Testis (tissue), 3 donors: ENCODE results near the gene NAA38. TPM values are rescaled to one million over a fixed set of nuclear protein-coding genes. Genes with fewer than 3 reads are reported as not detected.
A peak's percentile ranks its signal among the peaks of the same experiment; 100 is the strongest.

Experiments
- DNase-seq: peaks from one replicate; pipeline ENCODE4 v3.0.0-alpha.2; 2019
- H3K27ac ChIP-seq, 2 donors: fragments of 200-600 bp; sonication (generic); one replicate each; pipeline ENCODE4 v1.5.1; 2019
- H3K27me3 ChIP-seq: fragments of 200-600 bp; sonication (generic); one replicate; pipeline ENCODE4 v1.5.1; 2019
- H3K36me3 ChIP-seq: fragments of 200-600 bp; sonication (generic); one replicate; pipeline ENCODE4 v1.5.1; 2017; ENCODE audit warnings: low read depth; ENCODE audit errors: missing control alignments
- H3K4me1 ChIP-seq: fragments of 200-600 bp; sonication (generic); one replicate; pipeline ENCODE4 v1.5.1; 2019
- H3K4me3 ChIP-seq, 2 donors: fragments of 200-600 bp; sonication (generic); one replicate each; pipeline ENCODE4 v1.5.1; 2017 to 2019
- H3K9me3 ChIP-seq: fragments of 200-600 bp; sonication (generic); one replicate; pipeline ENCODE4 v1.5.1; 2017
- POLR2A ChIP-seq: fragments of 450-650 bp; IDR thresholded peaks from one replicate; pipeline ENCODE4 v1.6.1; 2017; ENCODE audit warnings: antibody characterized with exemption, mild to moderate bottlenecking, moderate library complexity
- WGBS, 2 donors: methylation state at CpG; one replicate each; pipeline ENCODE4 v1.1.5; 2018; 5-methylcytosine and 5-hydroxymethylcytosine counted together
- intact Hi-C: fragments of 100-400 bp; cut with DNase I; formaldehyde crosslinking; loops from one replicate; pipeline ENCODE4 v1.15.1; 2023; ENCODE audit warnings: low total_unique reads
- polyA plus RNA-seq: library from polyadenylated mRNA; stranded (reverse); fragments of 350-450 nt; fragmentation: Illumina TruSeq; extraction: RNeasy Lipid Tissue Mini Kit (QIAGEN cat#74804); gene quantifications from one replicate; pipeline ENCODE4 v1.2.3, GENCODE V29; 2014; ENCODE audit warnings: low read depth, low replicate concordance; ENCODE audit not compliant: insufficient read depth
- total RNA-seq, 2 donors: library from RNA; depleted of rRNA; stranded (reverse); fragments of >200 nt; gene quantifications; one replicate each; pipeline ENCODE4 v1.2.3, GENCODE V29; 2016
- TF ChIP-seq, protein P1 (sequence below), 3 experiments: fragments of 450-650 bp in 2 of 3; fragments of 200-600 bp in 1 of 3; sonication (generic) in 1 of 3; IDR thresholded peaks; one replicate each; pipeline ENCODE4 v1.5.1; 2016 to 2019; ENCODE audit warnings: antibody characterized with exemption in 3 of 3, mild to moderate bottlenecking in 2 of 3, moderate library complexity in 1 of 3

Gene NAA38
- total and polyA plus RNA-seq, 3 donors from 2014 or later: 72.3 to 102 (median 83.1) TPM

DNA sequence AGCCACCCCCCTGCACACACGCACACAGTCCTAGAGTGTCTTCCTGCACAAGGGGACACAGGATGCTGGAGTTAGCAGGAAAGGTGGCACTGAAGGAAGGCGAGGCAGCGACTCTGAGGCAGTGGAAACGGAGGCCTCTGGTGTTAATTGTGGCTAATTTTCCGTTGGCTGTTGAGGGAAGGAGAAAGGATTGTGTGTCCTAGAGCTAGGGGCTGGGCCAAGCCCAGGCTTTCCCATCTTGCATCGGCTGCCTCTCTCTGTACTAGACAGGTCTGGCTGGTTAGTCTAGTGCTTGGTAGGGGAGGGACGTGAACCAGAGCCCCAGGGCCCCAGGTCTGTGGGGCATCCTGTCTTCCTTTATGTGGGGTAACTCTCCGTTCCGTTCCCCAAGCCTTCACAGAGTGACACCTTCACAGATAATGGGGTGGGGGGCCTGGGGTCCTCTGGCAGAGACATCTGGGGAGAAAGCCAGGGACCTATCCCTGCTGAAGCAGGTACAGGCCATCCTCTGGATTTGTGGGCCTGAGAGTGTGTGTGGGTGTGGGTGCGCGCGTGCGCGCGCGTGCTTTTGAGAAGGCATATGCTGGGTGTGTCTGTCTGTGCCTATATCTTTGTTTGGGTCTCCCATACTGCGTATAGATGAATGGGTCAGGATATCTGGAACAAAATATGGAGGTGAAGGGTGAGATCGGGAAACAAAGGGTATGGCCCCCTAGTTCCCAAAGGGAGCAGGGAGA lies 31.0 kb upstream of the NAA38 start, which contains the start of gene CHD3:
CHD3 (plus strand) TSS at position 606 of the 737 bp plus-strand sequence. CDS start 212 bp downstream, outside the sequence.
- intact Hi-C loops: no loop called here
- Histone ChIP-seq H3K4me1 (peaks cover 44% of the 10 kb centered on the region), H3K27me3 (no peaks in the 10 kb centered on the region), H3K9me3 (no peaks in the 10 kb centered on the region), H3K27ac (peak within 1 kb of the TSS; percentile 87 to 91), H3K36me3 (no peaks in the 10 kb centered on the region), H3K4me3 (peak within 1 kb of the TSS; percentile 27 to 74)
- no peak for DNase-seq
- WGBS, 2 donors: 10 to 29% methylated on average over 9 to 18 of the region's 18 CpGs
- no peak for TF ChIP-seq POLR2A
- TF ChIP-seq, protein P1, sequence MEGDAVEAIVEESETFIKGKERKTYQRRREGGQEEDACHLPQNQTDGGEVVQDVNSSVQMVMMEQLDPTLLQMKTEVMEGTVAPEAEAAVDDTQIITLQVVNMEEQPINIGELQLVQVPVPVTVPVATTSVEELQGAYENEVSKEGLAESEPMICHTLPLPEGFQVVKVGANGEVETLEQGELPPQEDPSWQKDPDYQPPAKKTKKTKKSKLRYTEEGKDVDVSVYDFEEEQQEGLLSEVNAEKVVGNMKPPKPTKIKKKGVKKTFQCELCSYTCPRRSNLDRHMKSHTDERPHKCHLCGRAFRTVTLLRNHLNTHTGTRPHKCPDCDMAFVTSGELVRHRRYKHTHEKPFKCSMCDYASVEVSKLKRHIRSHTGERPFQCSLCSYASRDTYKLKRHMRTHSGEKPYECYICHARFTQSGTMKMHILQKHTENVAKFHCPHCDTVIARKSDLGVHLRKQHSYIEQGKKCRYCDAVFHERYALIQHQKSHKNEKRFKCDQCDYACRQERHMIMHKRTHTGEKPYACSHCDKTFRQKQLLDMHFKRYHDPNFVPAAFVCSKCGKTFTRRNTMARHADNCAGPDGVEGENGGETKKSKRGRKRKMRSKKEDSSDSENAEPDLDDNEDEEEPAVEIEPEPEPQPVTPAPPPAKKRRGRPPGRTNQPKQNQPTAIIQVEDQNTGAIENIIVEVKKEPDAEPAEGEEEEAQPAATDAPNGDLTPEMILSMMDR (IDR thresholded peaks at IDR 0.05): no peak

DNA sequence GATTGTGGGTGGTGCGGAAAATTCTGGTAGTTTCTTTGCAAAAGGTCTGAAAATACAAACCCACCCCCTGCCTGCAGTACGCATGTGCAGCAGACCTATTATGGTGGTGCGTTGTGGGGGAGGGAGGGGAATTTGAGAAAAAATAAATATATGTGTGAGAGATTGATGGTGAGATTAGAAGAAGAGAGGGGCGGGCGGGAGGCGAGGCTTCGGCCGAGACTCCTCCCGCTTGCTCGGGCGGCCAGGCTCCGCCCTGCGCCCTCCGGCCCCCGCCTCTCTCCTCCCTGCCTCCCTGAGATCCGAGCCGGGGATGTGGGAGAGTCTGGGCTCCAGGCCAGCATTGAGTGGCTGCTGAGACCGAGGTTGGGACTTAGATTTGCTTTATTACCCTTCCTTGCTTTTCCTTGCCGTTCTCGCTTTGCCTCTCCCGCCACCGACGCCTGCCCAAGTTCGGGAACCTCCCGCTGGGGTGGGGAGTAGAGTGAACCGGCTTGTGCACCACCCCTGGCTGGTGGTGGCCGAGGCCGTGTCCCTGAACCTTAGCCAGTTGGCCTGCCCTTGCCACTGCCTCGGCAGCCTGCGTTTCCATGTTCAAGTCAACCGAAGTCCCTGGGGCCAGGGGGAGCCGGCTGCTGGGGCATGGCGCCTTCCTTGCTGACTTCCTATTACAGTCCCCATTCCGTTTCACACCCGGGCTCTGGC lies 30.3 kb upstream of the NAA38 start:
- WGBS, 2 donors: 1 to 2% methylated on average over 30 to 35 of the region's 35 CpGs
- Histone ChIP-seq H3K4me1 (peaks cover 49% of the 10 kb centered on the region), H3K36me3 (no peaks in the 10 kb centered on the region), H3K27ac (peak overlapping the region; percentile 87 to 91), H3K27me3 (no peaks in the 10 kb centered on the region), H3K4me3 (peak overlapping the region; percentile 27 to 74), H3K9me3 (no peaks in the 10 kb centered on the region)
- intact Hi-C loops: no loop called here
- peak; percentile 0 for TF ChIP-seq POLR2A
- TF ChIP-seq, protein P1 (IDR thresholded peaks at IDR 0.05): no peak
- peak; percentile 95 for DNase-seq

DNA sequence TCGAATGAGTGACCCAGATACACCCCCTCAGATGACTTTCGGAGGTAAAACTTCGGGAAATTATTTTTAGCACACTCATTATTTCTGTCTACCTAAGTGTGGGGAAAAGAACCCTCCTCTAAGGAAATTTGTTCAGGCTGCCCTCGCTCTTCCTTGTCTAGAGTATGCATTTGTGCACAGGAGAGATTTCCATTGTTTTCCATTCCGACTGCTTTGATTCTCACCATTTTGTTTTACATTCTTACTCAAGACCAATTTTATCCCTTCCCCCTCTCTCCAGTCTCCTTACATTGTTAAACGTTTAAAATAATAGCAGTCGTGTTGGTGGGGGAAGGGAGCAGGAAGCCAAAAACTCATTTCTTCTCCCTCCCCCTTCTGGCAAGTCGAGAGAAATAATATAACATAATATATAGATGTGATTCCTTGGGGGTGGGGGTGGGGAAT lies 29.7 kb upstream of the NAA38 start:
- intact Hi-C loops: no loop called here
- 0 to 2% methylated on average over 8 of the region's 8 CpGs for WGBS, 2 donors

GRCh38 chr17:7886227-7887037 lies 29.1 kb upstream of the NAA38 start:
- no peak for TF ChIP-seq POLR2A
- Histone ChIP-seq H3K27ac (peak overlapping the region; percentile 87 to 91), H3K4me3 (peak overlapping the region; percentile 74 to 78), H3K9me3 (no peaks in the 10 kb centered on the region), H3K4me1 (peaks cover 49% of the 10 kb centered on the region), H3K36me3 (no peaks in the 10 kb centered on the region), H3K27me3 (no peaks in the 10 kb centered on the region)
- DNase-seq: peak; percentile 60
- WGBS, 2 donors: 1 to 2% methylated on average over 15 to 30 of the region's 30 CpGs
- intact Hi-C loops: no loop called here

More for the DNA sequence above, 29.7 kb upstream of the NAA38 start:
- Histone ChIP-seq H3K27ac (peak overlapping the region; percentile 87 to 91), H3K36me3 (no peaks in the 10 kb centered on the region), H3K4me3 (peak overlapping the region; percentile 27 to 74), H3K4me1 (peaks cover 49% of the 10 kb centered on the region), H3K27me3 (no peaks in the 10 kb centered on the region), H3K9me3 (no peaks in the 10 kb centered on the region)
- TF ChIP-seq, protein P1 (IDR thresholded peaks at IDR 0.05): peak in 1 of 3 experiments; percentile 15
- no peak for TF ChIP-seq POLR2A
- no peak for DNase-seq
